Chondrocyte (in vitro differentiated cells): Measurements from ENCODE around the gene AGBL4. TPM values are rescaled to one million over a fixed set of nuclear protein-coding genes. Genes with fewer than 3 reads are reported as not detected.

Source experiments
- DNase-seq: peaks from one replicate; pipeline ENCODE4 v3.0.0; 2021; ENCODE audit warnings: mixed read lengths, low spot score
- H3K27ac Mint-ChIP-seq: one replicate; pipeline ENCODE4 v1.8.0; 2021; ENCODE audit warnings: mild to moderate bottlenecking, moderate library complexity, mixed read lengths; ENCODE audit not compliant: unreplicated experiment
- H3K27me3 Mint-ChIP-seq: 2 replicates; pipeline ENCODE4 v1.8.0; 2021; ENCODE audit warnings: low read depth, mixed read lengths
- H3K36me3 Mint-ChIP-seq: 2 replicates; pipeline ENCODE4 v1.8.0; 2021; ENCODE audit warnings: low read depth, mixed read lengths
- H3K4me1 Mint-ChIP-seq: 2 replicates; pipeline ENCODE4 v1.8.0; 2021; ENCODE audit warnings: low read depth, mild to moderate bottlenecking, mixed read lengths
- H3K4me3 Mint-ChIP-seq: one replicate; pipeline ENCODE4 v1.8.0; 2021; ENCODE audit warnings: mild to moderate bottlenecking, moderate library complexity, mixed read lengths; ENCODE audit not compliant: unreplicated experiment
- H3K9me3 Mint-ChIP-seq: 2 replicates; pipeline ENCODE4 v1.8.0; 2021; ENCODE audit warnings: low read depth, mixed read lengths
- total RNA-seq: library from RNA; stranded (reverse); gene quantifications from 3 replicates; pipeline ENCODE4 v1.2.1, GENCODE V29; 2021
- TF ChIP-seq, protein P1 (sequence below): fragments of 200-600 bp; sonication (generic); IDR thresholded peaks from 2 replicates; pipeline ENCODE4 v1.5.0; 2021; ENCODE audit warnings: antibody characterized with exemption, mild to moderate bottlenecking, moderate library complexity

Gene AGBL4
- total RNA-seq, 1 donor from 2014 or later = not detected

DNA sequence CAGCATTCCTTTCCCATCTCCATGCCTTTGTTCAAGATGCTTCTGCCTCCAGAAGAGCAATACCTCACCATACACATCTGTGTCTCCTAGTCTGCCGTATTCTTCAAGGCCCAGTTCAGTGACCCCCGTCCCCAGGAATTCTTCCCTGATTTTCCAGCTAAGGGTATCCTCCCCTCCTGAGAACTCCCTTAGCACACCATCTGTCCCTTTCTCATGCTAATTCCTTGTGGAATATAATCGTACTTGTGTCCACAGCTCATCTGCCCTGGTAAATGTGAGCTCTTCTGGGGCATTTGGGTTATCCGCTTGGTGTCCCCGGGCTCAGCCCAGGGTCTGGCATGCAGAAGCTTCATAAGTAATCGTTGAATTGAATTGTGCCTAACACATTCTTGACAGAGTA, 1288.0 kb downstream of the AGBL4 start:
- H3K4me1 Mint-ChIP-seq = no peaks in the 10 kb centered on the region
- H3K27me3 Mint-ChIP-seq = no peaks in the 10 kb centered on the region
- no peak overlapping the region for H3K4me3 Mint-ChIP-seq
- no peaks in the 10 kb centered on the region for H3K9me3 Mint-ChIP-seq
- no peak overlapping the region for H3K27ac Mint-ChIP-seq
- no peak for DNase-seq
- TF ChIP-seq, protein P1, sequence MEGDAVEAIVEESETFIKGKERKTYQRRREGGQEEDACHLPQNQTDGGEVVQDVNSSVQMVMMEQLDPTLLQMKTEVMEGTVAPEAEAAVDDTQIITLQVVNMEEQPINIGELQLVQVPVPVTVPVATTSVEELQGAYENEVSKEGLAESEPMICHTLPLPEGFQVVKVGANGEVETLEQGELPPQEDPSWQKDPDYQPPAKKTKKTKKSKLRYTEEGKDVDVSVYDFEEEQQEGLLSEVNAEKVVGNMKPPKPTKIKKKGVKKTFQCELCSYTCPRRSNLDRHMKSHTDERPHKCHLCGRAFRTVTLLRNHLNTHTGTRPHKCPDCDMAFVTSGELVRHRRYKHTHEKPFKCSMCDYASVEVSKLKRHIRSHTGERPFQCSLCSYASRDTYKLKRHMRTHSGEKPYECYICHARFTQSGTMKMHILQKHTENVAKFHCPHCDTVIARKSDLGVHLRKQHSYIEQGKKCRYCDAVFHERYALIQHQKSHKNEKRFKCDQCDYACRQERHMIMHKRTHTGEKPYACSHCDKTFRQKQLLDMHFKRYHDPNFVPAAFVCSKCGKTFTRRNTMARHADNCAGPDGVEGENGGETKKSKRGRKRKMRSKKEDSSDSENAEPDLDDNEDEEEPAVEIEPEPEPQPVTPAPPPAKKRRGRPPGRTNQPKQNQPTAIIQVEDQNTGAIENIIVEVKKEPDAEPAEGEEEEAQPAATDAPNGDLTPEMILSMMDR = no peak
- peaks cover 11% of the 10 kb centered on the region for H3K36me3 Mint-ChIP-seq

DNA sequence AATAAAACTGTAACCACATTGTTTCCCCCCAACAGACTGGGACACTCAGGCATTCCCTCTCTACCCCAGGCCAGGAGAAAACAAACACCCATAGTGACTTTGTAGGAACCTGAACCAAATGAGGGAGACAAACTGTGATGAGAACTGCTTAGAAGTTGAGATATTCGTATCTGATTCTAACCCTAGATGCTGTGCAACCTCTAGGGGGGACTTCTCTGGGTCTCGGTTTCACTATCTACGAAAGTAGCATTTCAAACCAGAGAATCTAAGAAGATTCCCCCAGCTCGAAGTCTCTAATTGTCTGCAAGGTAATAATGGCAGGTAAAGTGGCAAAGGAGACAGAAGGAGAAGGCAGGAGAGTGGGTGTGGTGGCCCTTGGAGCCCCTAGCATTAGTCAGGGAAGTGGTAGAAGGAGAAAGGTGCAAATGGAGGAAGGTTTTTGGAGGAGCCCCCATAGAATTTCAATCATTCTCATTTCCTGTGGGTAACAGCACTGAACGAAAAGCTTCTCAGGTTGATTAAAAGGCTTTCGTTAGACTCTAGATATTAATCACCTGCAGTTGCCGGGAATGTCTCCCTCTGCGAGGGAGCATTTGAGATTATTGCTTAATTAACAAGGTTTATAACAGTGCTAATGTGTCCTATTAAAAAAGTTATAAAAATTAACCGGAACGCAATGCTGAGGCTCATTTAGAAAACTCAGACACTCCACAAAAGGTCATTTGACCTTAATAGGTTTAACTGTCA, 1293.4 kb downstream of the AGBL4 start:
- Mint-ChIP-seq H3K36me3 (peaks cover 8% of the 10 kb centered on the region), H3K9me3 (no peaks in the 10 kb centered on the region), H3K27me3 (no peaks in the 10 kb centered on the region), H3K4me1 (no peaks in the 10 kb centered on the region), H3K27ac (no peak overlapping the region), H3K4me3 (no peak overlapping the region)
- DNase-seq = no peak
- TF ChIP-seq, protein P1 = no peak

DNA sequence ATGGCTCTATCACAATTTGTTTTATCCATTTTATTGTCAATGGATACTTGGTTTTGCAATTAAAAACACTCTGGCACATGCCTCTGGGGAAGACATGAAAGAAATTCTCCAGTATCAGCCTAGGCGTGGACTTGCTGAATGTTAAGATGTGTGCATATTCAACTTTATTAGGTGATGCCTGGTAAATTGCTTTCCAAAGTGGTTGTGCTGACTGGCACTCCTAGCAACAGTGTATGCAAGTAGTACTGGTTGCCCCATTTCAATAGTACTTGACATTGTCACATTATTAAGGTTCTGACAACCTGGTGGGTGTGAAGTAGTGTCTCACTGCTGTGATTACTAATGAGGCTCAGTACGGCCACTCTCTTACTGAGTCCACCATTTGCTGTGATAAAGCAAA, 1295.2 kb downstream of the AGBL4 start:
- Mint-ChIP-seq H3K4me1 (no peaks in the 10 kb centered on the region), H3K36me3 (peaks cover 1% of the 10 kb centered on the region), H3K4me3 (no peak overlapping the region), H3K27ac (no peak overlapping the region), H3K9me3 (no peaks in the 10 kb centered on the region), H3K27me3 (peaks cover 3% of the 10 kb centered on the region)
- DNase-seq = no peak
- TF ChIP-seq, protein P1 = no peak

DNA sequence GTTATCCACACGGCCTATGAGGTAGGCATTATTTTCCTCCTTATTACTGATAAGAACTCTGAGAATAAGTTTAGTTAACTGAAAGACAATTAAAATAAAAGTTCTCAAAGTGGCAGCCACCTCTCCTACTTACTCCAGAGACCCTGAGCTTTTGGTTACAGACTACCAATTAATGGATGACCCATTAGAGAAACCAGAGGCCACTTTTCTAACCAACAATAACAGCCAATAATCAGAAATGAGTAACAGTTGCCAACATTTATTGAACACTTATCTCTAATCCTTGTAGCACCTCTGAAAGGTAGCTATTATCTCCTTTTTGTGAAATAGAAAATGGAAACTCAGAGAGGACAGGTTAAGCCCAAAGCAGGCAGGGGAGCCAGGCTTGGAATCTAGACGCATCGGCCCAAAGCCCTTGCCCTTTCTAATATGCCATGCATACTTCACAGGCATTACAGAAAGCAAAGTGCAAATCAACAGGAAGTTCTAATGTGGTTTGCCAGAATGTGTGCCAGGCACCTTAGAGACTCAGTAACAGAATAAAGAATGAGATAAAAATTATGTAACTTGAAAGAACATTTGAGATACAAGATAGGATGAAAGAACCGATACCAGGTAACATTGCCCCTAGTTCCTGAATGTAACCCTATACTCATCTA, 1297.1 kb downstream of the AGBL4 start:
- Mint-ChIP-seq H3K4me1 (no peaks in the 10 kb centered on the region), H3K4me3 (no peak overlapping the region), H3K27ac (no peak overlapping the region), H3K36me3 (peaks cover 1% of the 10 kb centered on the region), H3K27me3 (peaks cover 11% of the 10 kb centered on the region), H3K9me3 (no peaks in the 10 kb centered on the region)
- TF ChIP-seq, protein P1 = no peak
- DNase-seq = no peak

DNA sequence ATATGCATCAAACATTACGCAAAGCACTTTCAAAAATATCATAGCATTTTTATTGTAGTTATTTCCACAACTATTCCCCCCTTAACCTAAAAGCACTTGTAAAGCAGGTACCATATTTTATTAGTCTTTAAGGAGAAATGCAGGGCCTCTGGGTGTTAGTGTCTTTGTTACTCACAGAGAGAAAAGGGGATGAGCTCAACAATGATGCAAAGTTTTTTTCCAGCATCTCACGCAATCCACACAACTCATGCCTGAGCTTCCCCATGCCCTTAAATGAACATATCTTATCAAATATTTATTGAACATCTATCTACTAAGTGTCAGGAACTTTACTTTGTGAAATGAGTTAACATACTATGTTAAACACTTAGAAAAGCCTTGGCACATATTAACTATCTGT, 1297.6 kb downstream of the AGBL4 start:
- Mint-ChIP-seq H3K4me3 (no peak overlapping the region), H3K4me1 (no peaks in the 10 kb centered on the region), H3K36me3 (peaks cover 1% of the 10 kb centered on the region), H3K27ac (no peak overlapping the region), H3K9me3 (no peaks in the 10 kb centered on the region), H3K27me3 (peaks cover 12% of the 10 kb centered on the region)
- no peak for DNase-seq
- TF ChIP-seq, protein P1 = no peak
